BJ (cell line): ENCODE data around the gene ALK. TPM values are rescaled to one million over a fixed set of nuclear protein-coding genes. Genes with fewer than 3 reads are reported as not detected.

Source experiments
- CTCF ChIA-PET: fragments of 350-600 bp; formaldehyde crosslinking; extraction: SDS; loops from one replicate; lab custom pipeline; 2021; ENCODE audit warnings: antibody characterized with exemption, inconsistent platforms; lab: Yijun Ruan, JAX
- POLR2A ChIA-PET: fragments of 300-600 bp; sonication (Branson Sonifier 250); formaldehyde crosslinking; extraction: SDS; loops from one replicate; lab custom pipeline; 2021; ENCODE audit warnings: antibody characterized with exemption; lab: Charles Lee
- DNase-seq: peaks from one replicate; pipeline ENCODE4 v3.0.0-alpha.2; 2011; ENCODE audit warnings: low read depth
- H3K27me3 ChIP-seq: 2 replicates; pipeline ENCODE4 v1.6.0; 2011; ENCODE audit warnings: low read length; ENCODE audit not compliant: control insufficient read depth, insufficient read depth
- H3K36me3 ChIP-seq: 2 replicates; pipeline ENCODE4 v1.5.1; 2011; ENCODE audit warnings: low read length; ENCODE audit not compliant: control insufficient read depth, insufficient read depth
- H3K4me3 ChIP-seq: 2 replicates; pipeline ENCODE4 v1.5.1; 2011; ENCODE audit warnings: low read depth, mild to moderate bottlenecking, control low read depth, low read length
- CTCF ChIP-seq: IDR thresholded peaks from 2 replicates; pipeline ENCODE4 v1.5.1; 2011; ENCODE audit warnings: low read depth, mild to moderate bottlenecking, control low read depth, inconsistent platforms, low read length, moderate library complexity; ENCODE audit not compliant: insufficient read depth
- polyA plus RNA-seq: library from polyadenylated mRNA; depleted of rRNA; stranded (reverse); fragments of >200 nt; gene quantifications from 2 replicates; pipeline ENCODE4 v1.2.3, GENCODE V29; 2011

ALK gene
- polyA plus RNA-seq, 1 experiment = not detected

GRCh38 chr2:29394981-29395350, 526.4 kb downstream of the ALK start:
- TF ChIP-seq CTCF = no peak
- H3K27me3 ChIP-seq = peaks cover 1% of the 10 kb centered on the region; the same call in 1 of the 2 replicates
- no peak overlapping the region for H3K4me3 ChIP-seq
- CTCF ChIA-PET = no interaction called here
- H3K36me3 ChIP-seq = no peaks in the 10 kb centered on the region
- DNase-seq = no peak
- POLR2A ChIA-PET = no interaction called here

GRCh38 chr2:29394311-29394980, 526.9 kb downstream of the ALK start:
- Histone ChIP-seq H3K4me3 (no peak overlapping the region), H3K27me3 (peaks cover 1% of the 10 kb centered on the region; the same call in 1 of the 2 replicates), H3K36me3 (no peaks in the 10 kb centered on the region)
- no peak for TF ChIP-seq CTCF
- no peak for DNase-seq
- ChIA-PET POLR2A (no interaction called here), CTCF (no interaction called here)

GRCh38 chr2:29393676-29394075, 527.7 kb downstream of the ALK start:
- ChIA-PET POLR2A (no interaction called here), CTCF (no interaction called here)
- no peak overlapping the region for H3K4me3 ChIP-seq
- H3K36me3 ChIP-seq = no peaks in the 10 kb centered on the region
- TF ChIP-seq CTCF = no peak
- peaks cover 1% of the 10 kb centered on the region; the same call in 1 of the 2 replicates for H3K27me3 ChIP-seq
- no peak for DNase-seq

GRCh38 chr2:29392774-29393173, 528.6 kb downstream of the ALK start:
- ChIA-PET POLR2A (no interaction called here), CTCF (no interaction called here)
- H3K27me3 ChIP-seq = peaks cover 1% of the 10 kb centered on the region; the same call in 1 of the 2 replicates
- H3K4me3 ChIP-seq = no peak overlapping the region
- TF ChIP-seq CTCF = no peak
- no peaks in the 10 kb centered on the region for H3K36me3 ChIP-seq
- no peak for DNase-seq

GRCh38 chr2:29390136-29390535, 531.2 kb downstream of the ALK start:
- POLR2A ChIA-PET = no interaction called here
- Histone ChIP-seq H3K4me3 (no peak overlapping the region), H3K36me3 (no peaks in the 10 kb centered on the region), H3K27me3 (no peaks in the 10 kb centered on the region; the same call in 1 of the 2 replicates)
- CTCF ChIA-PET = no interaction called here
- no peak for DNase-seq
- no peak for TF ChIP-seq CTCF
